Islet precursor cell (in vitro differentiated cells): ENCODE results near the gene RPN2.

Experiments used
- DNase-seq: peaks from one replicate; pipeline ENCODE4 v3.0.0-alpha.2; 2018

The RPN2 gene

GRCh38 chr20:37243937-37244571, 64.9 kb downstream of the RPN2 start:
- no peak for DNase-seq

GRCh38 chr20:37244572-37244957, 65.4 kb downstream of the RPN2 start:
- DNase-seq, result no peak

- no peak for DNase-seq
Measured at GRCh38 chr20:37245216-37246150, 66.4 kb downstream of the RPN2 start.

DNA sequence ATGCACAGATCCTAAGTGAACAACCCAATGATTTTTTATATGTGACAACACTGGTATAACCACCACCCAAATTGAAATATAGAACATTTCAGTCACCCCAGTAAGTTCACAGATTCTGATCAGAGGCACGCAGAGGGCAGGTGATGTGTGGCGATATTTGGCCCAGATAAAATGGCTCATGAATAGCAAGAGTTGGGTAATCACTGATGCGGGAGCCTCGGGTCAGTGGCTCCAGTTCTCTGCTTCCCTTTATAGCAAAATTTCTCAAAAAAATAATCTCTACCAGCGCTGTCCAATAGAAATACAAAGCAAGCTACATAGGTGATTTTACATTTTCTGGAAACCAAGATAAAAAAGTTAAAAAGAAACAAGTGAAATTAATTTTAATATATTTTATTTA, 67.6 kb downstream of the RPN2 start:
- no peak for DNase-seq

DNA sequence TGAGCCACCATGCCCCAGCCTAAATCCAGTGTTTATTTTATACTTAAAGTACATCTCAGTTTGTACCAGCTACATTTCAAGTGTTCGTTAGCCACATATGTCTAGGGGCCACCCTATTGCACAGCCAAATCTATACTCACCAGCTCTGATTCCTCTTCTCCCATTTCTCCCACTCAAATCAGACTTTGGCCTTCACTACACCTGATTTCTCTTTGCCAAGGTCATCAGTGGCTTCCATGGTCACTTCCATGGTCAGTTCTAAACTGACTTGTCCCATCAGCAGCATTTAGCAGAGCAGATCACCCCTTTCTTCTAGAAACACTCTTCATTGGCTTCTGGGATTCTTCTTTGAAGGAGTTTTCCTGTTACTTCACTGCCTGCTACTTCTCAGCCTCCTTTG, 68.4 kb downstream of the RPN2 start:
- no peak for DNase-seq

DNA sequence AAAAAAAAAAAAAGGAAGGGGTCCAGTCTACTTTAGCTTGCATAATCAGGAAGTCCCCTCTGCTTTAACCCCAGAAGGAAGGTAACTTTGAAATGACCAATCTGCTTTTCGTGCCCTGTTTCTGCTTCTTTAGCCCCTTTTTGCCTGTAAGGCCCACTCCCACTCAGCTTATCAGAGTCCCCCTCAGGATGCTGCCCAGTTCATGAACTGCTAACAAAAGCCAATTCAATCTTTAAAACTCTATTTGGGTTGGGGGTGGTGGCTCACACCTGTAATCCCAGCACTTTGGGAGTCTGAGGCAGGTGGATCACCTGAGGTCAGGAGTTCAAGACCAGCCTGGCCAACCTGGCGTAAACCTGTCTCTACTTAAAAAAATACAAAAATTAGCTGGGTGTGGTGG, 70.2 kb downstream of the RPN2 start:
- DNase-seq, result no peak

GRCh38 chr20:37251825-37252477, 72.8 kb downstream of the RPN2 start:
- DNase-seq, result peak; percentile 80

DNA sequence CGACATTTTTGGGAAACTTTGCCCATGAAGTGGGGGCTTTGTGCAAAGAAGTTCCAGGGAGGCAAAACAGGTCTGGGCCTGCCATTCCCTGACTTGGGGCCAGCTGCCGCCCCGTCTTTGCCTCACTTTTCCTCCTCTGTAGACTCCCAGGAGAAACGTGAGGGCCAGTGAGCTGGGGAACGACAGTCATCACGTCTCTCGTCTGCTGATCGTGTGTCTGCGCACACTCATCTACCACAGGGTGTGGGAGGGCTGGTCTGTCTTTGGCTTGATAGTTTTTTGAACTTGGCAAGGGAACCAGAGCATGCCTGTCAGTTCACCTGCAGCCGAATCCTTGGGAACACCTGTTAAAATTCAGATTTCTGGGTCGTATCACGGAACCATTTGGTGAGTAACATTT, 74.0 kb downstream of the RPN2 start:
- no peak for DNase-seq

GRCh38 chr20:37254114-37254878, 75.2 kb downstream of the RPN2 start:
- DNase-seq, result no peak

DNA sequence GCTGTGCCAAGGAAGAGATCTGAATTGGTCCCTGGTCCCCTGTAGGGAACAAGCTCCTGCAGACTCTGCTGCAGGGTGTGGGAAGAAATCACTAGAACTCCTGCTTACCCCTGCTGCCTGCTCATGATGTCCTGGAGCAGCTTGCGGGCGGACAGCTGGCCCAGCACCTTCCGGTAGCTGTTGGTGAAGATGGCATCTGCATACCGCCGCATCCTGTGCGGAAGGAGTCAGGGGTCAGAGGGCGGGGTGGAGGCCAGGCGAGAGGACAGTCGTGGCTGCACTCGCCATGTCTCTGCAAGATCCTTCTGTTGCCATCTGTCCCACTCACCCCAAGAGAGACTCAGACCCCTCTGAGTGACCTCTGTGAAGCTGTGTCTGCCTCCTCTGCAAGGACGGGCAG, 77.2 kb downstream of the RPN2 start:
- DNase-seq, result no peak

GRCh38 chr20:37257530-37257929, 78.4 kb downstream of the RPN2 start:
- no peak for DNase-seq

- peak; percentile 80 for DNase-seq
Measured at GRCh38 chr20:37257988-37258387, 78.9 kb downstream of the RPN2 start.

- peak; percentile 70 for DNase-seq
Measured at GRCh38 chr20:37259031-37259430, 79.9 kb downstream of the RPN2 start.

- no peak for DNase-seq
Measured at GRCh38 chr20:37259865-37260264, 80.7 kb downstream of the RPN2 start.

- DNase-seq, result no peak
Measured at GRCh38 chr20:37260923-37261322, 81.8 kb downstream of the RPN2 start.

- no peak for DNase-seq
Measured at GRCh38 chr20:37261714-37262113, 82.6 kb downstream of the RPN2 start, which contains the start of gene GHRH. TSS of gene GHRH (minus strand) at chr20:37261814. CDS start at chr20:37256889, 4,925 bp downstream.

DNA sequence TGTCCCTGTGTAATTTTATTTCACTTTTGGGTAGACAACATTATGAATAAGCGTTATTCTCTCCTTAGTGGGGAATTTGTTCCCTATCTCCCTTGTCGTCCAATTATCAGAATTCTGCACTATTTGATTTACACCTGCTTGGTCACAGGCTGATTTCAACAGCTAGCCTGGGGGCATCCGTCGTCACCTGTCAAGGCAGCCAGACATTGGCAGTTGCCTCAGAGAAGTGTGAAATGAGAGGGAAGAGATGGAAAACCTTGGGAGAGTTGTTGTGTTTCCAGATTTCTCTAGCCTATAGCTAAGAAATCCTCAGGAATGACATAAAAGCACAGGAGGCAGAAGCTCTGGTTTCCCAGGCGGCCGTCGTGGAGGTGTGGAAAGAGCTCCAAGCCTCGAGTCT, 83.4 kb downstream of the RPN2 start:
- DNase-seq, result no peak

DNA sequence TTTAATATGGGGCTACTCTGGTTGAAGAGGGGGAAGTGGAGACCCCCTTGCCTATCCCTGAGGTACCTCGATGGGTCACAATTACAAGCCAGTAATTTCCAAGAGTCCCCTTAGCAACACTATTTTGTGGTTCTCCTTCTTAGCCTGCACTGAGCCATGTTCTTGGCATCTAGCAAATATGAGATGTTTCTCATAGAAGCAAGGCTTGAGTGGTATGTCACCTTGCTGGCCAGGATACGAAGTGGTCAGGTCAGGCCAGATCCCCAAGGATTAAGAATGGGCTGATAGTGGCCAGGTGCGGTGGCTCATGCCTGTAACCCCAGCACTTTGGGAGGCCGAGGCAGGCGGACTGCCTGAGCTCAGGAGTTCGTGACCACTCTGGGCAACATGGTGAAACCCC, 84.6 kb downstream of the RPN2 start:
- no peak for DNase-seq

GRCh38 chr20:37265152-37265551, 86.0 kb downstream of the RPN2 start:
- DNase-seq, result no peak

DNA sequence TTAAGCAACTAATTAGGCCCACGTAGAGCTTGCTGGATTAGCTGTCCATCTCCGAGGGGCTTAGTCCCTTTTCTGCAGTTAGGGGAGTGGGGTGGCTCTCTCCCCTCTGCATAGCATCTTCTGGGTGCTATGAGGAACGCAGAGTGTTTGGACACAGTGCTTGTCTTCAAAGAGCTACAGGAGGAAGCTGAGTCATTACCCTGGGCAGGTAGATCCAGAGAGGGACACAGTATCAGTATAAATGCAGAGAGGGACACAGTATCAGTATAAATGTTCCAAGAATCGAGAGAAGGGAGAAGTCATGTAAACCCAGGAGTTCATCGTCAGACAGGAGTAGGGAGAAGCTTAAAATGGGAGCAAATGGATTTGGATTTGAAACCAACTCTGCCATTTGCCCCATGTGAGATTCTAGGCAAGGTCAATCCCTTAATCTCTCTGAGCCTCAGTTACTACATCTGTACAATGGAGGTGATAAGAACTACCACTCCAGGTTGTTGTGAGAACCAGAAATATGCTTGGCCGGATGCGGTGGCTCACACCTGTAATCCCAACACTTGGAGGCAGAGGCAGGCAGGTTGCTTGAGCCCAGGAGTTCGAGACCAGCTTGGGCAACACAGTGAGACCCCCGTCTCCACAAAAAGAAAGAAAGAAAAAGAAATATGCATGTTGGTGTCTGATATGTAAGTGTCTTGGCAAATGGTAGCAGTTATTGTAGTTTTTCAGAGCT, 88.0 kb downstream of the RPN2 start:
- DNase-seq, result no peak

DNA sequence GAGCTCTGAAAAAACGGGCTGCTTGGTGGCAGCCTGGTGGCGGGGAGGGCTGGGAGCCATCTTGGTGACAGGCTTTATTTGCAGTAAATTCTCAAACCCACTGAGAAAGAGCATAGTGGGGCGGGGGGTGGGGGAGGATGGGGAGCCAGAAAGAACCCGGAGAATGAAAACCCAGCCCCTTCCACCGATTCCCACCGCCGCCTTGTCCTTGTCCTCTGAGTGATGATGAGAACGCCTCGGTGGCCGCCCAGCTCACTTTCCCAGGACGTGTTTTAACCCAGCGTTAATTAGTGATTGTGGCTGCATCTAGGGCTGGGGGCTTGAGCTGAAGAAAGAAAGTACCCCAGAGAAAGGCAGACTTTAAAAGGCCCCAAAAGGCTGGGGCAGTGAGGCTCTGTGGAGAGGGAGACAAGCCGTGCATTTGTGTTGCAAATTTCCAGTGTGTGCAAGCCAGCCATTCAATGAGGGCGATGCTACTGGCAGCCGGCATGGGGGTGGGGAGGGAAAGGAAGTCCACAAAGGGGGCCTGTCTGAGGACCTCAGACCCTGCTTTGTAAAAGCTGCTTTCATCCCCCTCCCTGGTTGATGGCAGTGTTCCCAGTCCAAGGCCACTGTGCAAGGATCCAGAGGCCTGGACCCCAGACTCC, 88.7 kb downstream of the RPN2 start:
- no peak for DNase-seq
